Measurements from ENCODE around the gene RNF5.
A peak's percentile ranks its signal among the peaks of the same experiment; 100 is the strongest.
"Not testable (repeated sequence)": the region's sequence is repeated elsewhere in the genome, so short reads cannot be mapped to it uniquely, and the experiment has no call there.

Gene RNF5

DNA sequence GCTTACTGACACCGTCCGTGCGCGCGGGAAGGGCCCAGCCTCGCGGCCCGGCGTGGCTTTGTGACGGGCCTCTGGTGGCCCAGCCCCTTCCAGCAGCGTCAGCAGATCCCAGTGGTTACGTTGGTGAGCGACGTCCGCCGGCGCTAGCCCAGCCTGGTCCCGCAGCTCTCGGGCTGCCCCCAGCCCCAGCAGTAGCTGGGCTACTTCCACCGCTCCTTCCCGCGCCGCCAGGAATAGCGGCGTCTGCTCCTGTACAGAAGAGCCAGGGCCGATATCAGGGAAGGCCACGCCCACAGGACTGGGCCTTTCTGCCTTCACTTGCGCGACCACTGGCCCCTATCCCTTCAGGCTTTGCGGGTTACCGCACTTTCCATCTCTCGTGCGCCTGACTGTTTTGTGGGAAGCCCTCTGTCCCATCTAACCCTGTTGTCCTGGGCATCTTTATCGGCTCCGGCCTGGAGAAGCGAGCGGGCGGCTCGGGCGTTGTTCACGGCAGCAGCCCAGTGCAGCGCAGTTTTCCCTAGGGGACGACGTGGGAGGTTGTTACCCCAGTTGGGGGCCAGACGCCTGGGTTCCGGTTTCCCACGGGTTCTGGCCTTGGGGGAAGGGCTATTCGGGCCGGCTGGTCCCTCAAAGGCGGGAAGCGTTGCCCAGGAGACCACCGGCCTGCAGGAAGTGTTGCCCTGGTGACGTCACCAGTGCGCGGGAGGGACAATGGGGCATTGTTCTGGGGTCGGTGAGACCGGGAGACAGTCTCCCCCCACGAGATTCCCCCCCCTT, 17.9 kb downstream of the RNF5 start:
- ATAC-seq (peak; percentile 88), DNase-seq (peak; percentile 83)
- H3K4me3 Mint-ChIP-seq, result peak overlapping the region; percentile 93
- no peaks in the 10 kb centered on the region for H3K9me3 Mint-ChIP-seq
- peak overlapping the region; percentile 97 for H3K27ac Mint-ChIP-seq
- H3K36me3 Mint-ChIP-seq (ENCODE audit: low read depth), result no peaks in the 10 kb centered on the region
- peaks cover 44% of the 10 kb centered on the region for H3K4me1 Mint-ChIP-seq
- no peaks in the 10 kb centered on the region for H3K27me3 Mint-ChIP-seq

DNA sequence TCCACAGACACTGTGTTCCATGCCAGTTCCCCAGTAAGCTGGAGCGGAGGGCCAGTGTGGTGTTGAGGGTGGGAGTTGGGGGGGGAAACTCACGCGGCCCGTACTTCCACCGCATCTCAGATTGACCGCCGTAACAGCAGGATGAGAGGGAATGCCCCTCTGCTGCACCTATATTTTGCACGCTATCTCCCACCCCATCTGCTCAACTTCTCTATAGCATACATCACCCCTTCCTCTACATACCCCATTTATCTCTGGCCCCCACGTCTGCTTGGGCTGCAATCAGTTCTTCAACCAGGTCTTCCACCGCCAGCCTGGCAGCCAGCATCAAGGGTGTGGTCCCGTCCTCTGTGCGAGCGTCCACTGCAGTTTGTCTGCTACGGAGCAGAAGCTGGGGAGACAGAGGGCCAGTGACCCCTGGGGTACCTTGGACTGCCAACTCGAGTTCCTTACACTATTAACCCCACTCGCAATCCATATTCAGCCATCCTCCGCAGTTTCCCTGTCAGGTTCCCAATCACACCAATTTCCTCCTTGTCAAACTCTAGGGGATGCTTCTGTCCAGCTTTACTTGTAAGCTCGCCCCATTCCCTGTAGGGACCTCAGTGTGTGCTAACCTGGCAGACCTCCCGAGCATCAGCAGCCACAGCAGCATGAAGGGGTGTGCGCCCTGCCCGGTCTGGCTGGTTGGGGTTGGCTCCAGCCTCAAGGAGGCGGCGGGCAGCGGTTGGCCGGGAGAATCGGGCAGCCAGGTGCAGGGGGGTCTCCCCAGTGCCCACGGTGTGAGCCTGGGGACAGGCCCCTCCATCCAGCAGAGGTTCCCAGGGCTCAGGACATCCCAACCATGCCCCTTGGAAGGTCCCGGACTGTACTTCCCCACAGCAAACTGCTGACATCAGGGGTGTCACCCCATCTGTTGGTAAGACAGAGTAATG, 18.7 kb downstream of the RNF5 start:
- Mint-ChIP-seq H3K4me3 (peak overlapping the region; percentile 93), H3K27me3 (no peaks in the 10 kb centered on the region), H3K27ac (peak overlapping the region; percentile 97), H3K36me3 (ENCODE audit: low read depth) (no peaks in the 10 kb centered on the region), H3K4me1 (peaks cover 37% of the 10 kb centered on the region), H3K9me3 (no peaks in the 10 kb centered on the region)
- DNase-seq (no peak), ATAC-seq (no peak)

DNA sequence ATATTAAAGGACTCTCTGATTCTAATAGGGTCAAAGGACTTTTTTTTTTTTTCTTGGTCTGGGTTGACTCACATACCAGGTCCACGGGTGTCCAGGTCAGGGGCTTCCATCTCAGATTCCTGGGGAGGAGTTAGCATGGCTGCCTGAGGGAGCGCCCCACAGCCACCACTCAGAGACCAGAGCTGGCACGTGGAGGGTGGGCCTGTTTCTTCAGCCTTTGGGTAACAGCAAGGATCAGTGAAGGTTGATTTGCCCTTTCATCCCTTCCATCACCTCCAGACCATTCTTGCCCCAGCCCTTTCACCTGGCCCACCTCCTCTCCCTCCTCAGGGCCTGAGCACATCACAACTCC, 20.1 kb downstream of the RNF5 start:
- Mint-ChIP-seq H3K27me3 (no peaks in the 10 kb centered on the region), H3K9me3 (no peaks in the 10 kb centered on the region), H3K4me3 (no peak overlapping the region), H3K27ac (no peak overlapping the region), H3K4me1 (peaks cover 30% of the 10 kb centered on the region), H3K36me3 (ENCODE audit: low read depth) (no peaks in the 10 kb centered on the region)
- DNase-seq (no peak), ATAC-seq (no peak)

DNA sequence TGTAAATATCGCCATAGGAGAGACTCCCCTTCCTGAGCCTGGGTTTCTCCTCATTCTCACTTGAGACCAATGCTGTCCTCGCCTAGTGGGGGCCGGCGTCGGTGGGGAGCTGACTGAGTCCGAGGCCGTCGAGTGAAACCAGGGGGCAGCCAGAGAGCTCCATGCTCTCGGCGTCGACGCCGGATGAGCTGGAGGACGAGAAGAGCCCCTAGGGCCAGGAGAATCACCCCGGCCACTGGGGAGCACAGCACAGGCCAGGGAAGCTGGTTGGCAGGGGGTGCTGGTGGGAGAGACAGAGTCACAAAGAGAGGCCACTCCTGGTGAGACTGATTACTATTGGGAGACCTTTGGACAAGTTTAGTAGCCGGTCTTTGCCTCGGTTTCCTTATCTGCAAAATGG, 20.7 kb downstream of the RNF5 start:
- DNase-seq (no peak), ATAC-seq (no peak)
- no peak overlapping the region for H3K4me3 Mint-ChIP-seq
- peaks cover 24% of the 10 kb centered on the region for H3K4me1 Mint-ChIP-seq
- no peak overlapping the region for H3K27ac Mint-ChIP-seq
- no peaks in the 10 kb centered on the region for H3K36me3 Mint-ChIP-seq (ENCODE audit: low read depth)
- H3K27me3 Mint-ChIP-seq, result no peaks in the 10 kb centered on the region
- H3K9me3 Mint-ChIP-seq, result no peaks in the 10 kb centered on the region

DNA sequence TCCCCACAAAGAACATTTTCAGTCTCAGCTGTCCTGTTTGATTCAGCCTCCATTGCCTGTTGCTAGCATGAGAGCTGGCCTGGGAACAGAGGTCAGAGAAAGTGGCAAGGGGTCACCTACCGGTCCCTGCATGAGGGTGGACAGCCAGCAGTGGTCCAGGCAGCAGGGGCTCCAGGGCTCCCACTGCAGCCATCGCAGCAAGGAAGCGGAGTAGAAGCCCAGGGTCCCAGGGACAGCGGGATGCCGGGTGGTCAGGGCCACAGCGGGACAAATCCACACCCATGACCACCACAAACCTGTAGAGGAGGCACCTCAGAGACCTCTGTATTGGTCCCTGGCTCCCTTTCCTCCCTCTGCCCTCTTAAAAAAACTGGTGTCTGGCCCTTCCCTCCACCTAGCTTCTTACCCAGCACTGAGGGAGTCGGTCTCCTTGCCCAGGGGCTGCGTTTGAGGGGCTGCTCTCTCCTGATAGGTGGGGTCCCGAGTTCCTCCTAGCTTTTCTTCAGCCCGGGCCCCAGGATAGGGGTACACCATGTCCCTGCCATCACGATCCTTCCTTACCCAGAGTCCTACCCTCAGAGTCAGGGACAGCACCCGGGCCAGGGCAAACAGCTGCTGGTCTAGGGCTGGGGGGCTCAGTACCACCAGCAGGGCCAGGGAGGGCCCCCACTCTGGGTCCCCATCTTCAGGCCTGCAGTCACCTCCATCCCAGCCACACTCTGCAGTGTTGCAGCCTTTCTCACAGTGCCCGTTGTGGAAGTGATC, 22.7 kb downstream of the RNF5 start:
- peaks cover 10% of the 10 kb centered on the region for H3K4me1 Mint-ChIP-seq
- no peaks in the 10 kb centered on the region for H3K9me3 Mint-ChIP-seq
- H3K36me3 Mint-ChIP-seq (ENCODE audit: low read depth), result no peaks in the 10 kb centered on the region
- no peak for DNase-seq
- ATAC-seq, result no peak
- H3K27me3 Mint-ChIP-seq, result no peaks in the 10 kb centered on the region
- H3K4me3 Mint-ChIP-seq, result no peak overlapping the region
- no peak overlapping the region for H3K27ac Mint-ChIP-seq

DNA sequence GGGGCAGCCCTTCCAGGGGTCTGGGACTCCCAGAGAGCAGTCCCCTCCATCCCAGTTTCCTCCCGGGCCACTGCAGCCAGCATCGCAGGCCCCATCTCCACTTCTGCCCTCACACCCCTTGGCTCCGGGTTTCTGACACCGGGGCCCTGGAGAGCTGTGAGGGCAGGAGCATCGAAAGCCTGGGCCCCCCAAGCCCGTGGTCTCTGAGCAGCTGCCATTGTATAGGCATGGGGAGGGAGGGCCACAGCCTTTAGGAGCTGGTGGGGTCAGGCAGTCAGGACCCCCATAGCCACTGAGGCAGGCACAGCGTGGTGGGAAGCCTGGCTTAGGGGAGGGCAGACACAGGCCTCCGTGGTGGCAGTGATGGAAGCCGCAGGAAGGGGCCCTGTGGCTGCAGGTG, 24.0 kb downstream of the RNF5 start:
- Mint-ChIP-seq H3K4me3 (no peak overlapping the region), H3K36me3 (ENCODE audit: low read depth) (no peaks in the 10 kb centered on the region), H3K4me1 (no peaks in the 10 kb centered on the region), H3K27ac (no peak overlapping the region), H3K27me3 (no peaks in the 10 kb centered on the region), H3K9me3 (no peaks in the 10 kb centered on the region)
- DNase-seq (no peak), ATAC-seq (no peak)

DNA sequence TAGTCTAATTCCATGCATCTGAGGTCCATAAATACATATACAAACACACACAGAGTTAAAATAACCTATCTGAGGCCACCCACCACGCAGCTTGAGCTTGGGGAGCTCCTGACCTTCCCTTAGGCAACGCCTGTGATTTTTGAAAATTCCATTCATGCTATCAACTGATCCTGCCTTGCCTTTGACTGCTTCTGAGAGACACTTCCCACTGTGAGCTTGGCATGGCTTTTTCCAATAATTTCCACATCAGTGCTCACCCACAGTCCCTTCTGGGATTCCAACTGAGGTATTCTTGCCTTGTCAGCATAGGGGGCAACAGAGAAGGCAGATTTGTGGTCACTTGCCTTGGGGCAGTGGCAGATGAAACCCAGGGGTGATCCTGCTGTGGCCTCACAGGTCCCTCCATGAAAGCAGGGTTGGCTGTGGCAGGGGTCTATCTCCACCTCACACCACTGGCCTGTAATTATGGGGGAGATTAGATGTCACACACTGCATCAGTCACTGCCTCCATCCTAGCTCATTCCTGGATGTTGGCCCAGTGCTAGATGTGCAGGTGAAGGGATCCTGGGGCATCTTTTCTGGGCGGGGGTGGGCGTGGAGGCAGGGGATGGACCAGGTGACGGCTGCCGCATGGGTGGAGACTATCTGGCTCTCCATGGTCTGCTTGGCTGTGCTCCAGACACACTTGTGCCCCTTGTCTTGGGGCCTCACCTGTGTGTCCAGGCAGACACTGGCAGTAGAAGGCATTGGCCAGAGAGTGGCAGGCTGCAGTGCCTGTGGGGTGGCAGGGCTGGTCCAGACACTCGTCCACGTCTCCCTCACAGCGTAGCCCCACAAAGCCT, 25.4 kb downstream of the RNF5 start:
- H3K36me3 Mint-ChIP-seq (ENCODE audit: low read depth), result no peaks in the 10 kb centered on the region
- no peaks in the 10 kb centered on the region for H3K9me3 Mint-ChIP-seq
- no peak for ATAC-seq
- H3K4me1 Mint-ChIP-seq, result no peaks in the 10 kb centered on the region
- H3K27me3 Mint-ChIP-seq, result no peaks in the 10 kb centered on the region
- H3K27ac Mint-ChIP-seq, result no peak overlapping the region
- no peak overlapping the region for H3K4me3 Mint-ChIP-seq
- DNase-seq, result no peak

DNA sequence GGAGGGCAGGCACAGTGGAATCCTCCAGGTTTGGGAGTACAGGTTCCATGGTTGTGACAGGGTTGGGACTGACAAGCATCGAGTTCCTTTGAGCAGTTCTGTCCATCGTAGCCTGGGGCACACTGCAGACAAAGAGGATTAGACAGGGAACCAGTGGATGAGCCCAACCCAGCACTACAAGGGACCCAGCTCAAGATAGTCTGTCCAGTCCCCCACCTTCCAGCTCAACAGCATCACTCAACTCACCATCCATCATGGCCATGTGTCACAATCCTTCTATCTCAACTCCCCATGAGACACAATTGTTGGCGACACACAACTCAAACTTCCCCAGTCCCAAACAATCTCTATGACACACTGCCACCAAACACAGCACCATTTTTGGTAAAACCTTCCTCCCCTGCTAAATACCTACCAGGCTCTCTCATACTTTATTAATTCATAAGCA, 26.1 kb downstream of the RNF5 start:
- ATAC-seq (no peak), DNase-seq (no peak)
- Mint-ChIP-seq H3K4me3 (no peak overlapping the region), H3K9me3 (no peaks in the 10 kb centered on the region), H3K36me3 (ENCODE audit: low read depth) (no peaks in the 10 kb centered on the region), H3K4me1 (no peaks in the 10 kb centered on the region), H3K27me3 (no peaks in the 10 kb centered on the region), H3K27ac (no peak overlapping the region)

DNA sequence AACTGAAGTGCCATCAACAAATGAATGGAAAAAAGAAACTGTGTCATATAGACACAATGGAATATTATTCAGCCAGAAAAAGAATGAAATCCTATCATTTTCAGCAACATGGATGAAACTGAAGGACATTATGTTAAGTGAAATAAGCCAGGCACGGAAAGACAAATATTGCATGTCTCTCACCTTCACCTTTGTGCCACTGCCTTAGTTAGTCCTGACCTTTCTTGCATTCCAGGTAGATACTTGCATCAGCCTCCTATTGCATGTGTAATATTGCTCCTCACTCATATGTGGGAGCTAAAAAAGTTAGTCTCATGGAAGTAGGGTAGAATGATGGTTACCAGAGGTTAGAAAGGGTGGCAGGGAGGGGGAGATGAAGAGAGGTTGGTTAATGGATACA, 30.8 kb downstream of the RNF5 start:
- Mint-ChIP-seq H3K4me3 (no peak overlapping the region), H3K27me3 (no peaks in the 10 kb centered on the region), H3K9me3 (no peaks in the 10 kb centered on the region), H3K4me1 (no peaks in the 10 kb centered on the region), H3K36me3 (ENCODE audit: low read depth) (no peaks in the 10 kb centered on the region), H3K27ac (no peak overlapping the region)
- no peak for ATAC-seq
- DNase-seq, result no peak

DNA sequence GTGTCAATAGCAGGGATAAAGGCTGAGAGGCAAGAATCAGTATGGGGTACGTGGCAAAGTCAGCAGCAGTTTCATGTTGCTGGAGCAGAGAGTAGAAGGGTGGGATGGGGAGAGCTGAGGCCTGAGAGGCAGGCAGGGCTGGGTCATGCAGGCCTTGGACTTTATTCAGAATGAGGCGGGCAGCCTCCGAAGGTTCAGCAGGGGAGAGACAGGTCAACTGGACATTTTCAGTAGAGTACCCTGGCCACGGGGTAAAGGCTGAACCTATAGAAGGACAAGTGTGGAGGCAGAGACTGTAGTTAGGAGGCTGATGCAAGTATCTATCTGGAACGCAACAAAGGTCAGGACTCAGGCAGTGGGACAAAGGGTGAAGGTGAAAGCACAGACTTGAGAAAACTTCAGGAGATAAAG, 32.0 kb downstream of the RNF5 start:
- H3K27ac Mint-ChIP-seq, result no peak overlapping the region

DNA sequence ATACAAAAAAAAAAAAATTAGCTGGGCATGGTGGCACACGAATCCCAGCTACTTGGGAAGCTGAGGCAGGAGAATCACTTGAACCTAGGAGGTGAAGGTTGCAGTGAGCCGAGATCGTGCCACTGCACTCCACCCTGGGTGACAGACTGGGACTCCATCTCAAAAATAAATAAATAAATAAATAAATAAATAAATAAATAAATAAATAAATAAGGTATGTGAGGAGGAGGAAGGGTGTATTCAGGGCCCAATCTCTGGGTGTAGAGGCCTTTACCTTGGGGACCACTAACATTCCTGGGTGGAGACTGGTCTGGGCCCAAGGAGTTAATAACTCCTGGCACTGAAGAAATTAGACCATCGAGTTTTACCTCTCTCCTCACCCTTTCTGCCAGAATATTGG, 33.2 kb downstream of the RNF5 start:
- H3K27me3 Mint-ChIP-seq; H3K36me3 Mint-ChIP-seq (ENCODE audit: low read depth); ATAC-seq; H3K9me3 Mint-ChIP-seq; H3K4me1 Mint-ChIP-seq; H3K4me3 Mint-ChIP-seq; H3K27ac Mint-ChIP-seq; DNase-seq: not testable (repeated sequence)

More for the DNA sequence above, 32.0 kb downstream of the RNF5 start:
- ATAC-seq (no peak), DNase-seq (no peak)
- Mint-ChIP-seq H3K9me3 (no peaks in the 10 kb centered on the region), H3K4me1 (no peaks in the 10 kb centered on the region), H3K27me3 (no peaks in the 10 kb centered on the region), H3K4me3 (no peak overlapping the region), H3K36me3 (ENCODE audit: low read depth) (no peaks in the 10 kb centered on the region)

DNA sequence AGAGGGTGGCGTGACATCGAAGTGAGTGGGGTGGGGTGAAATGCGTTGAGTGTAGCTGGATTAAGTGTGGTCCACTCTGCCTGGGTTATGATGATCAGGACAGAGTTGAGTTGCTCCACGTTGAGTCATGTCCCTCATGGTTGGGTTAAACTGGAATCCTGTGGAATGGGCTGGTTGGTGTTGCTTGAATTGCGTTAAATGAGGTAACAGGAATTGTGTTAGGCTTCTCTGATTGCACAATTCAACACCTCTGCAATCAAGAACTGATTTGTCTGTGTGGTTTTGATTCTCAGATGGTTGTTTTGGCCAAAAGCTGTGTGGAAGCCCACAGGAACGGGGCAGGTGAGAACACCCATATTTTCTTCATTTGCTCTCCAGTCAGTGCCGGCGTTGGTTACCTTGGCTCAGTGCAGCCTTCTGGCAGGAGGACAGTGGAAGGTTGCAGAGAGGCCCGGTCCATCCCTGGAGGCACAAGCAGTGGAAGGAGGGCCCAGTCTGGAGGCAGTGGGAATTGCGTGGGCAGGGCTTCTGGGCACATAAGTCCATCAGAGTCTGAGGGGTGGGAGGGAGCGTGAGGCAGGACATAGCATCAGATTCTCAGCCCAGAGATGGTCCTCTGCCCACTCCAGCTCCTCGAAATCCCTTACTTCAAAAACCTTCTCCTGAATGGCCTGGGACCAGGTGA, 34.0 kb downstream of the RNF5 start:
- Mint-ChIP-seq H3K27me3 (no peaks in the 10 kb centered on the region), H3K27ac (no peak overlapping the region), H3K9me3 (no peaks in the 10 kb centered on the region), H3K36me3 (ENCODE audit: low read depth) (no peaks in the 10 kb centered on the region), H3K4me1 (no peaks in the 10 kb centered on the region), H3K4me3 (no peak overlapping the region)
- DNase-seq, result no peak
- no peak for ATAC-seq

DNA sequence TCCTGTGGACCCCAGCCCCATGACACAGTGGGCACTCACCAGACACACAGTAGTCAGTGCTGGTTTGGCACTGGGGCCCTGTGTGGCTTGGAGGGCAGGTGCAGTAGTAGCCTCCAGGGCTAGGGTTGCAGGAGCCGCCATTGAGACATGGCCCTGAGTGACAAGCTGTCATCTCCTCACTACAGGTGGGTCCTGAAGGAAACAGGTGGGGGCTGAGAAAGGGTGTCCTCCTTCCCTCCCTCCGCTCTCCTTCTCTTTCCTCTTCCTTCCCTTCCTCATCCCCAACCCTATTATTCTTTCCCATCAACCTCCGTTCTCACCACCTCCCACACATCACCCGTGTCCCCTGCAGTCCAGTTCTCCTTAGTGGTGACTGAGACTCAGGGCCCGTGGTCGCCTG, 35.4 kb downstream of the RNF5 start:
- H3K36me3 Mint-ChIP-seq (ENCODE audit: low read depth), result no peaks in the 10 kb centered on the region
- no peak overlapping the region for H3K27ac Mint-ChIP-seq
- no peaks in the 10 kb centered on the region for H3K4me1 Mint-ChIP-seq
- DNase-seq (no peak), ATAC-seq (no peak)
- no peaks in the 10 kb centered on the region for H3K9me3 Mint-ChIP-seq
- peaks cover 2% of the 10 kb centered on the region for H3K27me3 Mint-ChIP-seq
- H3K4me3 Mint-ChIP-seq, result no peak overlapping the region
